BLaER1 (cell line): ENCODE results near the gene FBXW10.
"Not testable (repeated sequence)": the region's sequence is repeated elsewhere in the genome, so short reads cannot be mapped to it uniquely, and the experiment has no call there.

Experiments used
- H3K27ac ChIP-seq: shearing (Covaris generic); formaldehyde crosslinking; 2 replicates; pipeline ENCODE4 v1.8.1; 2022
- H3K27me3 ChIP-seq: shearing (Covaris generic); formaldehyde crosslinking; 2 replicates; pipeline ENCODE4 v1.8.1; 2022
- H3K36me3 ChIP-seq: shearing (Covaris generic); formaldehyde crosslinking; 2 replicates; pipeline ENCODE4 v1.8.1; 2022
- H3K4me1 ChIP-seq: shearing (Covaris generic); formaldehyde crosslinking; 2 replicates; pipeline ENCODE4 v1.8.1; 2022
- H3K4me2 ChIP-seq: shearing (Covaris generic); formaldehyde crosslinking; 2 replicates; pipeline ENCODE4 v1.8.1; 2022
- H3K4me3 ChIP-seq: shearing (Covaris generic); formaldehyde crosslinking; 2 replicates; pipeline ENCODE4 v1.8.1; 2022
- H3K9ac ChIP-seq: shearing (Covaris generic); formaldehyde crosslinking; 2 replicates; pipeline ENCODE4 v1.8.1; 2022
- H3K9me3 ChIP-seq: shearing (Covaris generic); formaldehyde crosslinking; 2 replicates; pipeline ENCODE4 v1.8.1; 2022
- H4K20me1 ChIP-seq: shearing (Covaris generic); formaldehyde crosslinking; 2 replicates; pipeline ENCODE4 v1.8.1; 2022

The FBXW10 gene

DNA sequence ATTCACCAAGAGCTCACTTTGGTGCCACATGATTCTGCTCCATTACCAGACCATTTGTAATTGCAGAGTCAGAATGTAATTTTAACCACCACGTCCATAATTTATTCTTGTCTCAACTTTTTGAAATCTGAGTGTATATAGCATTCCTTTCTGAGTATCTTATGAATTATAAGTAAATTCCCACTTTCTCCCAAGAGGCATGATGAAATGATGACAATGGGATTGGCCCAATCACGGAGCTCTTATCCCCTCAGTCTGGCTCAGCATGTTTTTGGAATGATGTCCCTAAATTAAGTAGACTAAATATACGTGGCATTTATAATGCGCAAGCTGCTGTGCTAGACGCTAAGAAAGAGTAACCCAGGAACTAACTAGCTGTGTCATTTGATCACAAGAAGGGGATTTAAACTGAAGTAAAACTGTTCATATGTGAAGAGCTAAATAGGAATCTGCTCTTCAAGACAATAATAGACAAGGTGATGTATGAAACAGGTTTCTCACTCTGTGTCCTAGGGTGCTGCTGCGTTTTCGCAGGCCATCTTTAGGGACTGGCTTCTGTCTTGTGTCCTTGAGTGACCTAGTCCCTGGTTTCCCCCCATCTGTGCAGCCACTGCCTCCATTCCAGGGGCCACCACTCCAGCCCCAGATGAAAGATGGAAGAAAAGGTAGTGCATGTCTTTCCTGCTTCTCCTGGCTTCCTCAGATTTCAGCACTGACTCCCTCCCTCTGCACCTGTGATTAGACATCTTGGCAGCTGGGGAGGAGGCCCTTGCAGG, 4.0 kb upstream of the FBXW10 start:
- not testable (repeated sequence) for H3K4me1 ChIP-seq, H3K27ac ChIP-seq, H4K20me1 ChIP-seq

DNA sequence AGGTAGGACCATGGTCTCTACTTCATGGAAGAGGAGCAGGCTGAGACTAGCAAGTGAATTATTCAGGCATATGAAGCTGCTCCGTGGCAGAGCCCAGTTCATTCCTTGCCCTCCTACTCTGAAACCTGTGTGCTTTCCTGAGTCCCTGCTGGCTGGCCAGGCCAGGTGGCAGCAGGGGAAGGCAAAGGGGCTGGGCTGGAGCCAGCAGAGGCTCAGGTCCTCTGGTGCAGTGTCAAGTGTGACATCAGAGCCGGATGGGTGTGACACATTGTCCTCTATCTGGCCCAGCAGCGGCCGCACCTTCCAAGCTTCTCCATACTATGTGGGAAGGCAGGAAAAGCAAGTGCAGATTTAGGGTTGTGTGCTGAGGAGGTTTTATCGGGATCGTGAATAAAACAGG, 2.6 kb upstream of the FBXW10 start:
- H3K9me3 ChIP-seq, H3K4me3 ChIP-seq, H3K27me3 ChIP-seq: not testable (repeated sequence)

More for the DNA sequence above, 4.0 kb upstream of the FBXW10 start:
- not testable (repeated sequence) for H3K4me3 ChIP-seq, H3K9me3 ChIP-seq, H3K27me3 ChIP-seq, H3K9ac ChIP-seq, H3K4me2 ChIP-seq, H3K36me3 ChIP-seq

DNA sequence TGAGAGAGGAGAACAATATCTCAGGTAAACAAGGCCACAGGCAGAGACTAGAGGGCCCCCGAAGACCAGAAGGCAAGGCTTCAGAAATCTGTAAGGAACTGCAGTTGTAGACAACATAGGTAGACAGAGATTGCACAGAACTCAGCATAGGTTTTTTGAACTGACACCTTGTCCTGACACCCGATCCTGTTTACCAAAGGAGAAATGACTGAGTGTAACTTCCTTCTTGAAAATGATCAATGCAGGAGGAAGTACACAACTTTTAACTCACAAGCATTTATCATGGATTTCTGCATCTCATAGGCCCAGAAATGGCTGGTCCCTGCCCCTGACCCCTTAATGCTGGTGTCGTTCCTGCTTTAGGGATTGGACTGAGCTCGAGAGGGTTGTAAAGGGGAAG, 872 bp downstream of the FBXW10 start:
- not testable (repeated sequence) for H3K4me3 ChIP-seq, H3K9ac ChIP-seq, H3K4me2 ChIP-seq, H3K36me3 ChIP-seq, H4K20me1 ChIP-seq, H3K4me1 ChIP-seq, H3K27me3 ChIP-seq, H3K27ac ChIP-seq, H3K9me3 ChIP-seq

More for the DNA sequence above, 2.6 kb upstream of the FBXW10 start:
- not testable (repeated sequence) for H3K27ac ChIP-seq, H3K4me1 ChIP-seq, H3K36me3 ChIP-seq, H4K20me1 ChIP-seq, H3K4me2 ChIP-seq, H3K9ac ChIP-seq

DNA sequence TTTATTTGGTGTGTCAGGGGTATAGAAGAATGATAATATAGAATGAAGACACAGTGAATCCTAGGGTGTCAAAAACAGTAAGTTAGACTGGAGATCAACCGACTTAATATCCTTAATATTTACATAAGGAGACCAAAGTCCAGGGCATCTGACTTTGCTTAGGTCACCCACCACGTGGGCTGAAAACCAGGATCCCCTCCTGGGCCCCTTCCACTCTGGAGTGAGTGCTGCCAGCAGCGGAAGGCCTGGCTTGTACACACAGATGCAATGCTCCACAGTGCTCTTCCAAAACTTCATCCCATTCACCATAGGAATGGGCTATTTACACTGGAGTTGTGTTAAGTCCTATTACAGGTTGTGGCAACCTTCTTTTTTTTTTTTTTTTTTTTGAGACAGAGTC, 2.7 kb downstream of the FBXW10 start:
- not testable (repeated sequence) for H4K20me1 ChIP-seq, H3K36me3 ChIP-seq, H3K4me2 ChIP-seq, H3K27me3 ChIP-seq, H3K4me3 ChIP-seq, H3K4me1 ChIP-seq, H3K9ac ChIP-seq, H3K9me3 ChIP-seq, H3K27ac ChIP-seq

DNA sequence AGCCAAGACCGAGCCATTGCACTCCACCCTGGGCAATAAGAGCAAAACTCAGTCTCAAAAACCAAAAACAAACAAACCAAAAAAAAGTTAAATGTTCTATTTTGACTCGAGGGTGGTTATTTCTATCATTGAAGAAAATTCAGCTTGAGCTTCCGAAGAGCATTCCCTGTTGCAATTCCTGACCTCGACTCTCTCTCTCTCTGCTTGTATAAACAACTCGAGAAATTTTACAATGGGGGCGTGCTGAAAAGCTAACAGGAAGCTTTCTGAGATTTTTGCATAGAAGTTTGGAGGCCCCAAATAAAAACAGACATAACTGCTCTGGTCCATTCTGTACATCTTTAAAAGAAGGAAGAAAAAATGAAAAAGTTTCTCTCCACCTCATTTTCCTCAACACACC, 3.6 kb downstream of the FBXW10 start:
- not testable (repeated sequence) for H3K4me2 ChIP-seq, H3K9ac ChIP-seq, H3K27me3 ChIP-seq, H3K9me3 ChIP-seq, H3K4me1 ChIP-seq, H3K36me3 ChIP-seq, H3K27ac ChIP-seq, H3K4me3 ChIP-seq, H4K20me1 ChIP-seq

DNA sequence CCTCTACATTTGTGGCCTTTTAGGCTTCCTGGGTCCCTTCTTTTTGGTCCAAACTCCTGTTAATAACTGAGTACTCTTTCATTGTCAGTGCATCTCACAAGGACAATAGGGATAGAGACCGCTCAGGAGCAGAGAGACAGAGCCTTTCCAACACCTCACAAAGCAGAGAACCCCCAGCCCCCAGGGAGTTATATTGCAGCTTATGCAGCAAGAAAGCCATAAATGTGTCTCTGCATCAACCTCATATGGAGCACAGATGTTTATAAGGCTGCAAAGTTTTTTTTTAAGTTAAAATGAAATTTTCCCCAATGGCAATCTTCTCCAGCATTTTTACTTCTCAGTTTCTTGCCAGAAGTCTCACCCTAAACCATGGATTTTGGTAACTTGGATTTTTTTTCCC, 6.4 kb downstream of the FBXW10 start:
- H3K4me2 ChIP-seq, H3K27ac ChIP-seq: not testable (repeated sequence)

DNA sequence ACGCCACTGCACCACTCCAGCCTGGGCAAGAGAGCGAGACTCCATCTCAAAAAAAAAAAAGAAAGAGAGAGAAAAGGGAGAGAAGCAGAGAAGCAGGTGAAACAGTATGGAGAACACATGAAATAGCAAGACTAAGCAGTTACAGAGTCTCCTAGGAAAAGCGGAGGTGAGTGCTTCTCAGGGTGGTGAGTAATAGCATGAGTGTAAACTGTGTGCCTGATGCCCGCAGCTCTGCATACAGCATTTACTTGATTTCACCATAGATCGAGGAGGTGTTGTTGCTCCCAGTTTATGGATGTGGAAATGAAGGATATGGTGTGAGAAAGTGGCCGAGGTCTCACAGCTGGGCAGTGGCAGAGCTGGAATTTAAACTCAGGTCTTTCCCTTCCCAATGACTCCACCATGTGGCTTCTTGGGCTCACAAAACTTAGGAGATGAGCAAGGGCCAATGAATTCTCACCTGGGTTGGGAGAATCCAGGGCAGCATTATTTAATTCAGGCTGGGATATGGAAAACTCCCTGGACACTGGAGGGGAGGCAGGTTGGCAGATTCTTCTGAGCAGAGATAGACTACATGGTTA, 10.1 kb downstream of the FBXW10 start:
- not testable (repeated sequence) for H3K9ac ChIP-seq, H4K20me1 ChIP-seq, H3K27ac ChIP-seq, H3K4me1 ChIP-seq, H3K27me3 ChIP-seq, H3K36me3 ChIP-seq, H3K4me3 ChIP-seq, H3K4me2 ChIP-seq, H3K9me3 ChIP-seq

More for the DNA sequence above, 6.4 kb downstream of the FBXW10 start:
- H4K20me1 ChIP-seq, H3K4me1 ChIP-seq, H3K9ac ChIP-seq, H3K4me3 ChIP-seq, H3K36me3 ChIP-seq, H3K27me3 ChIP-seq, H3K9me3 ChIP-seq: not testable (repeated sequence)

DNA sequence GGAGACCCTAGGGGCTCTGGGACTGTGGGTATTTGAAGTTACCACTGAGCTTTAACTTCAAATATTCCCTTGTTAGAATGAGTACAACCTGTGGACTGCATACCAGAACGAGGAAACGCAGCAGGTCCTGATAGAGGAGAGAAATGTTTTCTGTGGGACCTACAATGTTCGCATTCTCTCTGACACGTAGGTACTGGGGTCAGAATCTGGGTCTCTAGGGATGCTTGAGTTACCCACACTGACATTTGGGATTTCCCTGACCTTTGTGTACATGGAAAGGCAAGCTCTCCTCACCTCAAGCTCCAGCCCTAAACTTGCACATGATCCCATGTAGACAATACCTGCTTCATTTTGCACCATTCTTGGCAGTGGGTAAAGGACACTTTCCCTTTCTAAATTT, 12.1 kb downstream of the FBXW10 start:
- not testable (repeated sequence) for H3K4me1 ChIP-seq, H3K9me3 ChIP-seq, H3K27me3 ChIP-seq, H3K4me2 ChIP-seq, H3K36me3 ChIP-seq, H4K20me1 ChIP-seq, H3K27ac ChIP-seq, H3K4me3 ChIP-seq, H3K9ac ChIP-seq

DNA sequence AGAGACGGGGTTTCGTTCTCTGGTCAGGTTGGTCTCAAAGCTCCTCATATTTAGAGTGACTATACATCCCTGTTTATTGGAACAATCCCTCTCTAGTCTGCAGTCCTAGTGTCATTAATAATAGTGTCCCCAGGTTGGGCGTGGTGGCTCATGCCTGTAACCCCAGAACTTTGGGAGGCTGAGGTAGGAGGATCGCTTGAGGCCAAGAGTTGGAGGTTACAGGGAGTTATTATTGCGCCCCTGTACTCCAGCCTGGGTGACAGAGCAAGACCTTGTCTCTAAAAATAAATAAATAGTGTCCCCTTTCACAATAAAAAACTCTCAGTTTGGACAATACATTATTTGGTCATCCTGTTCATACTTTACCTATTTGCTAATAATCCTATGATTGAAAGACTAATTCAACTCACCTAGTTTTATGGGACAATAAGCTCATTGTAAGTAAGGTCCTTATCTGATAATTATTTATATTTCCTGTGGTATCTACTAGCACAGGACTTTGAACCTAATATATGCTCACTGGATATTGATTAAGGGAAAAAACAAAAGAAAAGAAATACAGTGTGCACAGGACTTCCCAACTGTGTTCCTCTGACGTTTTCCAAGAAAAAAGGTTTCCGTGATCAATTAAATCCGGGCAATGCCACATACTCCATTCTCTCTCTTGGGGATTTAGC, 13.7 kb downstream of the FBXW10 start:
- H3K4me2 ChIP-seq, H3K9me3 ChIP-seq, H4K20me1 ChIP-seq, H3K4me1 ChIP-seq, H3K4me3 ChIP-seq, H3K36me3 ChIP-seq, H3K27ac ChIP-seq, H3K27me3 ChIP-seq, H3K9ac ChIP-seq: not testable (repeated sequence)

DNA sequence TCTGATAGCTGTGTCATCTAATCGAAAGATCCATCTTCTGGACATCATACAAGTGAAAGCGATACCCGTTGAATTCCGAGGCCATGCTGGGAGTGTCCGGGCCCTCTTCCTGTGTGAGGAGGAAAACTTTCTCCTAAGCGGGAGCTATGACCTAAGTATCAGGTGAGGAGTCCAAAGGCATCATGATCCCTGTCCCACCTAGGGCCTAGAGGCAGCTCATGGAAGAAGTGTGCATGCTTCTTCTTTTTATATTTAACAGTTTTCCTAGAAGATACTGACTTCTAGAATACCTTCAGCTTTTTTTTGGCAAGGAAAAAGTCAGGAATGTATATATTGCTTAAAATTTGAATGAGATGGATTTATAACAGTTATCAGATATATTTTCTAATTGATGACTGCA, 14.5 kb downstream of the FBXW10 start:
- not testable (repeated sequence) for H3K9ac ChIP-seq, H3K4me2 ChIP-seq, H3K36me3 ChIP-seq, H3K27ac ChIP-seq, H3K4me3 ChIP-seq, H3K9me3 ChIP-seq, H4K20me1 ChIP-seq, H3K4me1 ChIP-seq, H3K27me3 ChIP-seq

DNA sequence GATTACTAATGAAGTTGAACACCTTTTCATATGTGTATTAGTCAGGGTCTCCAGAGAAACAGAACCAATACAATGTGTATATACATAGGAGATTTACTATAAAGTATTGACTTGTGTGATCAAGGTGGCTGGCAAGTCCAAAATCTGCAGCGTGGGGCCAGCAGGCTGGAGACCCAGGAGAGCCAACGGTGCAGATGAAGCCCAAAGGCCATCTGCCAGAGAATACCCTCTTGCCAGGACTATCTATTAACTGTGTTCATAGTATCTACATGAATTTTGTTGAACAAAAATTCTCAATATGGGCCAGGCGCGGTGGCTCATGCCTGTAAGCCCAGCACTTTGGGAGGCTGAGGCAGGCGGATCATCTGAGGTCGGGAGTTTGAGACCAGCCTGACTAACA, 16.4 kb downstream of the FBXW10 start:
- not testable (repeated sequence) for H3K27me3 ChIP-seq, H3K4me1 ChIP-seq, H3K4me3 ChIP-seq, H3K9me3 ChIP-seq, H3K36me3 ChIP-seq, H3K27ac ChIP-seq, H3K9ac ChIP-seq, H3K4me2 ChIP-seq, H4K20me1 ChIP-seq

DNA sequence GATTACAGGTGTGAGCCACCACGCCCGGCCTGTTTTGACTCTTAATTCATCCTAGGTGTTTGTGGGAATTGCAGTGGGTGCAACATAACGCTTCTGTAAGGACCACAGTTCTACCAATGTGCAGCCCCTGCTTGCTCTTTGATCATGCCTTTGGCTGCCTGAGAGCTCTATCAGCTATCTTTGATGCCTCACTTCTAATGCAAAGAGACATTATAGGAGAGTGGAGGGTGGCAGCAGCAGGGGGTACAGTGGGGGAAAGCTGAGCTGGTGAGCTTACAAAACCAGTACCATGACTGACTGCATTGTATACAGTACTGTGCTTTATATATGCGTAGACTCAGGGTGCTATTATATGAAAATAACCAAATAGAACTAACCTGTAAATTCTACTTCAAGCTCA, 26.7 kb downstream of the FBXW10 start:
- H3K9me3 ChIP-seq, H3K27me3 ChIP-seq, H3K4me3 ChIP-seq, H4K20me1 ChIP-seq, H3K27ac ChIP-seq, H3K36me3 ChIP-seq, H3K4me2 ChIP-seq, H3K9ac ChIP-seq, H3K4me1 ChIP-seq: not testable (repeated sequence)

DNA sequence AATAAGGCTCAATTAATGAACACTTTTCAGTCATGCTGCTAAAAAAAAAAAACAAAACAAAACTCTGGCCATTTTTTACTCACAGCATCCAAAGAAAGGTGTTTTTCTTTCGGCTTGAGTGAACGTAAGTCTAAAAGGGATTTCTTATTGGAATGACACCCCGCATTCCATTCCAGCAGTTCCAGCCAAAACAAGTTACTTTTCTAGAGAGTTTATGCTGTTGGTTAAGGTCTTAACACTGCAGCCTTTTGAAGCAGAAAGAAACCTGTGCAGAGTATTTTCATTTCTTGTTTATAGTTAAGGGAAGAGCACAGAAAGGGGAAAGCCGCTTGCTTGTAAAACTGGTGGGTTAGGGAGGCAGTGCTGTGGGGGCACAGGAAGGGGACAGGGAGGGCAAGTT, 27.2 kb downstream of the FBXW10 start:
- H4K20me1 ChIP-seq, H3K4me1 ChIP-seq, H3K9me3 ChIP-seq, H3K27me3 ChIP-seq, H3K4me3 ChIP-seq, H3K27ac ChIP-seq, H3K36me3 ChIP-seq, H3K4me2 ChIP-seq, H3K9ac ChIP-seq: not testable (repeated sequence)
